HG02623 (cell line): ENCODE measurements around the gene SDSL.

Experiments used
- ATAC-seq: cut with Tn5 transposase; IDR thresholded peaks from one replicate; pipeline ENCODE4 v1.9.1; 2021; ENCODE audit warnings: moderate library complexity; ENCODE audit not compliant: unreplicated experiment

Gene SDSL

GRCh38 chr12:113418213-113418879 lies 3.8 kb upstream of the SDSL start:
- ATAC-seq = no peak

DNA sequence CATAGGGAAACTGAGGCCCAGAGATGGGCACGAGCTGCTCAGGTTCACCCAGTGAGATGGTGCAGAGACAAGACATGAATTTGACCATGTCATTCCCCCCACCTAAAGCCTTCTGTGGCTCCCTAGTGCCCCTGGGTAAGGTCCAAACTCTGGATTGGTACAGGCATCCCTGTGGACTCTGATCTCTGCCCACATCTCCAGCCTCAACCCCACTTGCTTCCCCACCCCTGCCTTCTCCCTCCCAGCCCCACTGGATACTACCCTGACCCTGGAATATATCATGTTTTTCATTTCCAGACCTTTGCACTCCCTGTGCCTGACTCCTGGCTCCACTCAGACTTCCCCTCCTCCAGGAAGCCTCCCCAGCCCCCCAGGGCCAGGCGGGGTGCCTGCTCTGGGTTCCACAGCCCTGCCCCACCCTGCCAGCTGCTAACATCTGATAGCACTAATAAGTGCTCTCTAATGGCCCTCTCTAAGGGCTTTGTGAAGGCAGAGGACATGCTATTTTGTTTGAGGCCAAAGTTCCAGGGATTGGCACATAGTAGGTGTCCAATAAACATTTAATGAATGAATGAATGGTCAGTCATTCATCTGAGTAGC lies 1.1 kb upstream of the SDSL start:
- ATAC-seq = no peak

GRCh38 chr12:113422886-113423669 lies 898 bp downstream of the SDSL start:
- no peak for ATAC-seq

GRCh38 chr12:113424456-113424855 lies 2.3 kb downstream of the SDSL start:
- no peak for ATAC-seq

DNA sequence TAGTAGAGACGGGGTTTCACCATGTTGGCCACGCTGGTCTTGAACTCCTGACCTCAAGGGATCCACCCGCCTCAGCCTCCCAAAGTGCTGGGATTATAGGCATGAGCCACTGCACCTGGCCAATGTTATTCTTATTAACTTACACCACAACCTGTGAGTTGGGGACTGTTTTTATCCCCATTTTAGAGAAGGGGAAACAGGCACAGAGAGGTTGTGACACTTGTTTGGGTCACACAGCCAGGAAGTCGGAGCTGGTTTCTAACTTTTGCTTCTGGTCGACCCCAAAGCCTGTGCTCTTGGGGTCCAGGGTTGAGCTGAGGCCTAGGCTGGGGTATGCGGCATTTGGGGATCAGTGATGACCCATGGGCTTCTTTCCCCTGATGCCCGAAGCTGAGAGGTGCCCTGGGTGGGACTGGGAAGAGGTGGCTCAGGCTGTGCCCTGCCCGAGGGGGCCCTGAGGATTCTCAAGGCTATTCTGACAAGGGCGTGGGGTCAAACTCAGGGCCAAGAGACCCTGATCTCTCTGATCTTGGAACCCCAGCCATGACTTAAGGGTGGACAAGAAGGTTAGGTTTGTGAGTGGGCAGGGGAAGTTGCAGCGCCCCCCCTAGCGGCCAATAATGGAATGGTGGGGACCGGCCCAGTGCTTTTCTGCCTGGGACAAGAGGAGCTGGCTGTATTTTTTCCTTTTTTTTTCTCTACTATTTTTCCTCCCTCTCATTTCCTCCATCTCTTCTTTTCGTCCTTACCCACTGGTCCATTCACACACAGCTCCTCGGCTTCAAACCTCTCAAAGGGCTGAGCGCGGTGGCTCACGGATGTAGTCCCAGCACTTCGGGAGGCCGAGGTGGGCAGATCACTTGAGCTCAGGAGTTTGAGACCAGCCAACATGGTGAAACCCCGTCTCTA lies 3.0 kb downstream of the SDSL start:
- no peak for ATAC-seq

DNA sequence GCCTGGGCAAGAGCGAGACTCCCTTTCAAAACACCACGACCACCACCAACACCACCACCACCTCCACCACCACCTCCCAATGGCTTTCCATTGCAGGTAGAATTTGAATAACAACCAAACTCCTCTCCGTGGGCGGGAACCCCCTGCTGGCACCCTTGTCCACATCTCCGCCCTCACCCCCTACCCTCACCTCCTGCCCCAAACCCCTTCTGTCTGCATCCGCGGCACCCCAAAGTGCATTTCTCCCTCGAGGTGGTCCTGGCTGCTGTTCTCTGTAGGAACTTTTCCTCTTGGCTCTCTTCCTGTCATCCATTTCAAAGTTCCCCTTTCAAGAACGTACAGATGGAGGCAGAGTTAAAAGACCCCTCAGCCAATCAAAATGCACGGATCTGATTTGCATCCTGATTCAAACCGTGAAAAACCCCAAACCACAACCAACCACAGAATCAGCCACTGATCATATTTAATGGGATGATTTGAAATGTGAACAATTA lies 3.8 kb downstream of the SDSL start:
- ATAC-seq = no peak

- no peak for ATAC-seq
Observed at GRCh38 chr12:113427882-113428281, 5.7 kb downstream of the SDSL start.

DNA sequence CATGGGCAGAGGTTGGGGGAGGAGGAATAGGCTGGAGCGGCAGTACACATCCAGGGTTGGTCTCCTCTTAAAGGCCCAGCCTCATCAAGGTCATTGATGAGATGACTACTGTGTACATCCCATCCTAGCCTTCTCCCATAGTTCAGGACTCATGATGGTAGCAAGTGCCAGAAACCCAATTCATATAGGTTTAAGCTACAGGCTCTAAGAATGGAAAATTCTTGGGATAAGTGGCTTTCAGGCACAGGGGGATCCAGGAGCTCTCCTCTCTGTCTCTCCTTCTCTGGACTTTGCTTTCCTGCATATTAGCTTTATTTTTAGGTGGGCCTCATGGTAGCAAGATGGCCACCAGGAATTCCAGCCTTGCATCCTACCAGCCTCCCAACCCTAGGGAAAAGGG lies 6.3 kb downstream of the SDSL start:
- no peak for ATAC-seq

GRCh38 chr12:113432986-113433385 lies 10.8 kb downstream of the SDSL start:
- no peak for ATAC-seq

- ATAC-seq = no peak
Observed at GRCh38 chr12:113435367-113435766, 13.2 kb downstream of the SDSL start.

GRCh38 chr12:113436586-113436985 lies 14.4 kb downstream of the SDSL start:
- no peak for ATAC-seq

DNA sequence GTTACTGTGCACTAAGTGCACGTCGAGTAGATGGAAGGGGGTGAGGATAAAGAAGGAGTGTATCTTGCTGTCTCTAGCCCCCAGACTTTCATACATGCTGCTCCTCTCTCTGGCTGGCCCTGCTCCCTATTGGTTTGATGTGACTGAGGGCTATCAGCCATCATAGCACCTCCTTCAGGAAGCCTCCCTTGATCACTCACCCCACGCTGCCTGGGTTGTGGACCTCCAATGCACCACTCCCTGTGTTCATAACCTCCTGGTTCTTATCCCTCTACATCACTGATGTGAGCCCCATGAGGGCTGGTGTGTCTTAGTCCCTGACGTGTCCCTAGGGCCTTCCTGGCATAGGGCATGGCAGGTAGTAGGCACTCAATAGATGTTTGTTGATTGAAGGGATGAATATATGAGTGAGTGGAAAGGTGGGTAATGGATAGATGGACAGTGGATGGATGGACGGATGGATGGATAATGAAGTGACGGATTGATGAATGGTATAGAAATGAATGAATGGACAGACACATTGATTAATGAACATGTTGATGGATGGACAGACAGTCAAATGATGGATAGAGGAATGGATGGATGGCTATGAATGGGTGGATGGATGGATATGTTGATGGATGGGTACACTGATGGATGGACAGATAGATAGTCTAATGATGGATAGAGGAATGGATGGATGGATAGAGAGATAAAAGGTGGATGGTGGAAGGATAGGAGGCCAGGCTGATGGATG lies 15.0 kb downstream of the SDSL start:
- ATAC-seq = no peak

DNA sequence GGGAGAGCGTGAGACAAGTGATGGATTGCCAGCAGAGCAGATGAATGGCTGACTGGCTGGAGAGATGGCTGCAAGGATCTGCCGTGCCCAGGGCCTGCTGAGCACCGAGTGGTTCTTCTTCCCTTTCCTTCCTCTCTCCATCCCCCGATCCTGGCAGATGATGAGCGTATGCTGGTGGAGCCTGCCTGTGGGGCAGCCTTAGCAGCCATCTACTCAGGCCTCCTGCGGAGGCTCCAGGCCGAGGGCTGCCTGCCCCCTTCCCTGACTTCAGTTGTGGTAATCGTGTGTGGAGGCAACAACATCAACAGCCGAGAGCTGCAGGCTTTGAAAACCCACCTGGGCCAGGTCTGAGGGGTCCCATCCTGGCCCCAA lies 15.5 kb downstream of the SDSL start:
- ATAC-seq = no peak

- ATAC-seq = no peak
Observed at GRCh38 chr12:113438523-113439300, 16.5 kb downstream of the SDSL start.

DNA sequence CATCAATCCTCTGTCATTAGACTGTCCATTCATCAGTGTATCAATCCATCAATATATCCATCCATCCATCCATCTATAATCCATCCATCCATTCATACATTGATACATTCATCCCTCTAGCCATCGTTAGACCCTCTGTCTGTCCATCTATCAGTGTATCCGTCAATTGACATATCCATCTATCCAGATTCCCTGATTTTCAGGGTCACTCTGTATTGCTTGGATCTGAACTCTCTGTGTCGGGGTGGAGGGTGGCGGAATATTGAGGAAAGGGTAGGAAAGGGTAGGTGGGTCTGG lies 17.1 kb downstream of the SDSL start:
- no peak for ATAC-seq

DNA sequence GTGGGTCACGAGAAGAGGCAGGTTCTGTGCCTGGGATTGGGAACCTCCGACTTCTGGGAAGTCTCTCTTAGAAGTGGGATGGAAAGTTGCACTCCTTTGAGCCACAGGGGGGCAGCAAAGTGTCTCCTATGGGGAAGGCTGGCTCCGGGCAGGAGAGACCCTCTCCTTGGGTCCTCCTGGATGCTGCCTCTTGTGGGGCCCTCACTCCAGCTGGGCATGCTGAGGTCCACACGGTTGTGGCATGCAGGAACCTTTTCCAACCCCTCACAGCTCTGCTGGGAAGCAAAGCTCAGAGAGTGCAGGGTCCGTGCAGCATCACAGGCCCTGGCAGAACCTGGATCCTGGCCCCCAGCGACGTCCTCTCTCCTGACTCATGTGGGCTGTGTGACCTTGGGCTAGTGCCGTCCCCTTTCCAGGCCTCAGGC lies 17.4 kb downstream of the SDSL start:
- no peak for ATAC-seq

DNA sequence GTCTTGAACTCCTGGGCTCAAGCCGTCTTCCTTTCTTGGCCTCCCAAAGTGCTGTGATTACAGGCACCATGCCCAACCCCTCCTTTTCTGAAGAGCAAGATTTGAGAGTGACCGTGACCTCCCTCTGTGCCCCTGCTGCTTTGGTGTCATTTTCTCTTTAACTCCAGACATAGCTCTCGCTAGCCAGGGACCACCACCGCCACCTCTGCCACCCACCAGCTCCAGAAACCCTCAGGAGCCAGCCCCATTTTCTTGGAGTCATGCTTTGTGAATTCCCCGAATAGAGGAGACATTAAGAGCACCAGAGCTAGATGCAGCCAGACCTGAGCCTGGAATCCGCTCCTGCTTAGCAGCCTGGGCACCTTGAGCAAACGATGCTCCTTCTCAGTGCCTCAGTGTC lies 18.2 kb downstream of the SDSL start:
- no peak for ATAC-seq

- ATAC-seq = no peak
Observed at GRCh38 chr12:113440947-113441782, 19.0 kb downstream of the SDSL start.

- ATAC-seq = no peak
Observed at GRCh38 chr12:113443030-113443539, 20.9 kb downstream of the SDSL start.
